ENCODE data around the gene RXFP3.

The RXFP3 gene

DNA sequence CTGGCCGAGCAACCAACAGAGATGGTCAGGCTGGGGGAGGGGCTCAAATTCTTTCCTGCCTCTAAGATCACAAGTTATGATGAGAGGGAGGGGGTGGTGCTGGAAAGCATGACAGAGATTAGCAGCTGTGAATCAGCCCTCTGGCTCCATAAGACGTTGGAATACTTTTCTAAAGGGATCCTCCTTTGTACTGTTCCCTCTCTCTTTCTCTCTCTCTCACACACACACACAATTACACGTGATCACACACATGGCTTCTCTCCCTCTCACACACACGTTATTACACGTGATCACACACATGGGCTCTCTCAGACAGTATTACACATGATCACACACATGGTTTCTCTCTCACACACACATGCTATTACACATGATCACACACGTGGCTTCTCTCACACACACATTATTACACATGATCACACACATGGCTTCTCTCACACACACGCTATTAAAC lies 48.5 kb downstream of the RXFP3 start, which contains the start of gene SLC45A2:
Gene SLC45A2, minus strand, starts transcription at position 23 of the 454 bp plus-strand sequence. CDS start 110 bp downstream, outside the sequence.
- peaks cover 21% of the 10 kb centered on the region for H3K36me3 ChIP-seq (ENCODE audit: control insufficient read depth, insufficient read depth, low read length, severe bottlenecking)
- no peak within 1 kb of the TSS for H3K4me3 ChIP-seq (ENCODE audit: low read length)
- no peak within 1 kb of the TSS for H3K9ac ChIP-seq (ENCODE audit: low read length)
- H3K4me1 ChIP-seq (ENCODE audit: control insufficient read depth, insufficient read depth, low read length) = peaks cover 3% of the 10 kb centered on the region
- DNase-seq (ENCODE audit: low read depth) = no peak
- H3K9me3 ChIP-seq (ENCODE audit: control insufficient read depth, low read length) = no peaks in the 10 kb centered on the region
- H3K27me3 ChIP-seq (replicated peaks; ENCODE audit: control insufficient read depth, insufficient read depth, low read length) = no peaks in the 10 kb centered on the region

DNA sequence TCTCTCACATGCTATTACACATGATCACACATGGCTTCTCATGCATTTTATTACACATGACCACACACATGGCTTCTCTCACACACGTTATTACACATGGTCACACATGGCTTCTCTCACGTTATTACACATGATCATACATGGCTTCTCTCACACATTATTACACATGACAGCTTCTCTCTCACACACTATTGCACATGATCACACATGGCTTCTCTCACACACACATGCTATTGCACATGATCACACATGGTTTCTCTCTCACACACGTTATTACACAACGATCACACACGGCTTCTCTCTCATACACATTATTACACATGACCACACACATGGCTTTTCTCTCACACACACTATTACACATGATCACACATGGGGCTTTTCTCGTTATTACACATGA lies 49.3 kb downstream of the RXFP3 start:
- H3K4me3 ChIP-seq (ENCODE audit: low read length) = no peak overlapping the region
- peaks cover 3% of the 10 kb centered on the region for H3K4me1 ChIP-seq (ENCODE audit: control insufficient read depth, insufficient read depth, low read length)
- peaks cover 21% of the 10 kb centered on the region for H3K36me3 ChIP-seq (ENCODE audit: control insufficient read depth, insufficient read depth, low read length, severe bottlenecking)

More for the DNA sequence above, 49.3 kb downstream of the RXFP3 start:
- Histone ChIP-seq H3K27me3 (replicated peaks; ENCODE audit: control insufficient read depth, insufficient read depth, low read length) (no peaks in the 10 kb centered on the region), H3K9ac (ENCODE audit: low read length) (no peak overlapping the region), H3K9me3 (ENCODE audit: control insufficient read depth, low read length) (no peaks in the 10 kb centered on the region)
- DNase-seq (ENCODE audit: low read depth) = no peak
